MCF 10A (cell line): ENCODE results near the gene MED6. TPM values are rescaled to one million over a fixed set of nuclear protein-coding genes. Genes with fewer than 3 reads are reported as not detected.

Experiments
- BruUV-seq: library from RNA; stranded (reverse); fragments of 400-500 nt; replicated peaks from 2 replicates; lab custom pipeline; 2021; lab: Mats Ljungman, UMichigan
- CTCF ChIA-PET: fragments of 300-600 bp; sonication (Branson Sonifier 250); formaldehyde crosslinking; extraction: SDS; loops from one replicate; lab custom pipeline; 2021; ENCODE audit warnings: antibody characterized with exemption, inconsistent platforms; lab: Yijun Ruan, JAX
- POLR2A ChIA-PET: fragments of 300-600, 350-650 bp; sonication (Branson Sonifier 250); formaldehyde crosslinking; extraction: SDS; loops from one replicate; lab custom pipeline; 2020; ENCODE audit warnings: antibody characterized with exemption, inconsistent platforms; lab: Yijun Ruan, JAX
- DNase-seq: peaks from one replicate; pipeline ENCODE4 v3.0.0-alpha.2; 2018; ENCODE audit not compliant: unreplicated experiment
- H3K27ac Mint-ChIP-seq: one replicate; pipeline ENCODE4 v1.8.0; 2022; ENCODE audit warnings: mild to moderate bottlenecking, low read depth, mixed read lengths; ENCODE audit not compliant: unreplicated experiment
- H3K27me3 Mint-ChIP-seq: one replicate; pipeline ENCODE4 v1.8.0; 2022; ENCODE audit warnings: mixed read lengths; ENCODE audit not compliant: insufficient read depth, unreplicated experiment
- H3K36me3 Mint-ChIP-seq: one replicate; pipeline ENCODE4 v1.8.0; 2022; ENCODE audit warnings: mild to moderate bottlenecking, moderate library complexity, mixed read lengths; ENCODE audit not compliant: insufficient read depth, unreplicated experiment
- H3K4me1 Mint-ChIP-seq: one replicate; pipeline ENCODE4 v1.8.0; 2022; ENCODE audit warnings: mixed read lengths; ENCODE audit not compliant: insufficient read depth, unreplicated experiment
- H3K4me3 Mint-ChIP-seq: one replicate; pipeline ENCODE4 v1.8.0; 2022; ENCODE audit warnings: mild to moderate bottlenecking, moderate library complexity, mixed read lengths; ENCODE audit not compliant: unreplicated experiment
- H3K9me3 Mint-ChIP-seq: one replicate; pipeline ENCODE4 v1.8.0; 2022; ENCODE audit warnings: mixed read lengths; ENCODE audit not compliant: unreplicated experiment
- CTCF ChIP-seq: fragments of 200-600 bp; IDR thresholded peaks from one replicate; pipeline ENCODE4 v1.8.0; 2022; ENCODE audit warnings: antibody characterized with exemption, mild to moderate bottlenecking; ENCODE audit not compliant: unreplicated experiment
- intact Hi-C: fragments of 100-400 bp; cut with micrococcal nuclease; formaldehyde crosslinking; loops from 2 replicates; pipeline ENCODE4 v1.14.1; 2022
- total RNA-seq: library from RNA; stranded (reverse); gene quantifications from 2 replicates; pipeline ENCODE4 v1.2.3, GENCODE V29; 2022

The MED6 gene
- total RNA-seq, 1 experiment from 2014 or later: 41.6 TPM

DNA sequence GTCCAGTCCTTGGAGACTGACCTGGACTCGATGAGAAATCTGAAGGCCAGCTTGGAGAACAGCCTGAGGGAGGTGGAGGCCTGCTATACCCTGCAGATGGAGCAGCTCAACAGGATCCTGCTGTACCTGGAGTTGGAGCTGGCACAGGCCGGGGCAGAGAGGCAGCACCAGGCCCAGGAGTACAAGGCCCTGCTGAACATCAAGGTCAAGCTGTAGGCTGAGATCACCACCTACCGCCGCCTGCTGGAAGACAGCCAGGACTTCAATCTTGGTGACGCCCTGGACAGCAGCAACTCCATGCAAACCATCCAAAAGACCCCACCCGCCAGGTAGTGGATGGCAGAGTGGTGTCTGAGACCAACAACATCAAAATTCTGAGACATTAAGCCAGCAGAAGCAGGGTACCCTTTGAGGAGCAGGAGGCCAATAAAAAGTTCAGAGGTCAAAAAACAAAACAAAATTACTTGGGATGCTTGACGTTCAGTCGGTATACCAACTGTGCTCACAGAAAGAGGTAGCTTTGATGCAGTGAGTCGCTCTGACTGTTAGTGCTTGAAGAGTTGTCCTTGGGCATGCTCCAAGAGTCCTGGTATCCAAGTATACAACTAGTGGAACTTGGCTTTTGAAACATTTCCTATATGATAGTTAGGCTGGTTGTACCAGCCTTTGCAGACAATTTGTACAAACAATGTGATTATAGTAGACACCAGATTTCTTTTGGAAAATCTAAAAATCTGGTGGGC lies 4.8 kb downstream of the MED6 start:
- peaks cover 57% of the 10 kb centered on the region for H3K36me3 Mint-ChIP-seq

DNA sequence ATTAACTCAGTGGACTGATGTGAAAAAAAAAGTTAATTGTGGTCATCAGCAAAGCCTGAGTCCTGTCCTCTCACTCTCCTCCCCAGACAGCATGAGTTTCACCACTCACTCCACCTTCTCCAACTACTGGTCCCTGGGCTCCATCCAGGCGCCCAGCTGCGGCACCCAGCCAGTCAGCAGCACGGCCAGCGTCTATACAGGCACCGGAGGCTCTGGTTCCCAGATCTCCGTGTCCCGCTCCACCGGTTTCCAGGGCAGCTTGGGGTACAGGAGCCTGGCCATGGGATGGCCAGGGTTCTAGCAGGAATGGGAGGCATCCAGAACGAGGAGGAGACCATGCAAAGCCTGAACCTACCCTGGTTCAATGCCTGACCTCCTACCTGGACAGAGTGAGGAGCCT lies 6.0 kb downstream of the MED6 start:
- no TSS peak for BruUV-seq
- ChIA-PET CTCF (interaction anchor here (1.5 kb wide), 2 partner anchors 119 to 223 kb away, joined by 3 to 5 read pairs; no protein-coding TSS in a partner anchor), POLR2A (no interaction called here)
- no peak overlapping the region for H3K4me3 Mint-ChIP-seq
- TF ChIP-seq CTCF: no peak
- H3K36me3 Mint-ChIP-seq: peaks cover 64% of the 10 kb centered on the region
- no peak for DNase-seq
- intact Hi-C loops: no loop called here
- H3K9me3 Mint-ChIP-seq: no peaks in the 10 kb centered on the region
- no peaks in the 10 kb centered on the region for H3K27me3 Mint-ChIP-seq
- H3K4me1 Mint-ChIP-seq: peaks cover 10% of the 10 kb centered on the region
- no peak overlapping the region for H3K27ac Mint-ChIP-seq

More for the DNA sequence above, 4.8 kb downstream of the MED6 start:
- Mint-ChIP-seq H3K27me3 (no peaks in the 10 kb centered on the region), H3K4me1 (peaks cover 13% of the 10 kb centered on the region), H3K9me3 (no peaks in the 10 kb centered on the region), H3K4me3 (no peak overlapping the region), H3K27ac (no peak overlapping the region)
- CTCF ChIA-PET: interaction anchor here (1.5 to 1.6 kb wide), 2 partner anchors 8 to 118 kb away, joined by 4 to 5 read pairs; no protein-coding TSS in a partner anchor
- peak; percentile 0 for DNase-seq
- intact Hi-C loops: no loop called here
- no peak for TF ChIP-seq CTCF
- BruUV-seq: no TSS peak
- POLR2A ChIA-PET: no interaction called here

GRCh38 chr14:70585231-70585630 lies 15.2 kb downstream of the MED6 start:
- peaks cover 82% of the 10 kb centered on the region for H3K36me3 Mint-ChIP-seq
- no peaks in the 10 kb centered on the region for H3K27me3 Mint-ChIP-seq
- H3K4me3 Mint-ChIP-seq: no peak overlapping the region
- no peaks in the 10 kb centered on the region for H3K9me3 Mint-ChIP-seq
- CTCF ChIA-PET: interaction anchor here (0.6 kb wide), 2 partner anchors 285 to 780 kb away, joined by 3 to 4 read pairs; no protein-coding TSS in a partner anchor
- DNase-seq: no peak
- POLR2A ChIA-PET: interaction anchor here (0.7 kb wide), 1 partner anchor 151 kb away, joined by 3 read pairs; no protein-coding TSS in a partner anchor
- no peaks in the 10 kb centered on the region for H3K4me1 Mint-ChIP-seq
- BruUV-seq: no TSS peak
- TF ChIP-seq CTCF: no peak
- intact Hi-C loops: no loop called here
- no peak overlapping the region for H3K27ac Mint-ChIP-seq

DNA sequence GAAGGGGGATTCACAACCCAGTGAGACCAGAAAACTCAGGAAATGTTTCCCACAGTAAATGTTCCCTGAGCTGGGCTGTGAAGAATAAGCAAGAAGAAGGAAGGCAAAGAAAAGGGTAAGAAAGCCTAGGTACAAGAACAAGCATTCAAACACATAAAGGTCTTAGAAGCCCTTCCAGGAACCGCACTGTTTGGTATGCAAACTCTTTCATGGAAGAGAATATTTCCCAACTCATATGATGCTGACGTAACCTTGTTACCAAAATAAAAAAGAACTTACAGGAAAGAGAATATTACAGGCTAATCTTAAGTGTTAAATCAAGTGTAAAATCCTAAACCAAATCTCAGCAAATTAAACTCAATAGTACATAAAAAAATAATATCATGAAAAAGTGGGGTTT lies 23.6 kb downstream of the MED6 start:
- POLR2A ChIA-PET: interaction anchor here (0.5 kb wide), 1 partner anchor 25 kb away, joined by 3 read pairs; no protein-coding TSS in a partner anchor
- no peaks in the 10 kb centered on the region for H3K27me3 Mint-ChIP-seq
- no peak for TF ChIP-seq CTCF
- H3K9me3 Mint-ChIP-seq: no peaks in the 10 kb centered on the region
- CTCF ChIA-PET: interaction anchor here (1.5 kb wide), 1 partner anchor 10 kb away, joined by 3 read pairs; no protein-coding TSS in a partner anchor
- H3K27ac Mint-ChIP-seq: no peak overlapping the region
- H3K4me3 Mint-ChIP-seq: no peak overlapping the region
- no peaks in the 10 kb centered on the region for H3K4me1 Mint-ChIP-seq
- intact Hi-C loops: no loop called here
- peaks cover 45% of the 10 kb centered on the region for H3K36me3 Mint-ChIP-seq
- BruUV-seq: no TSS peak
- DNase-seq: no peak
